Testis (tissue), 3 donors: ENCODE data around the gene SYNGR3. TPM values are rescaled to one million over a fixed set of nuclear protein-coding genes. Genes with fewer than 3 reads are reported as not detected.
"Not testable (repeated sequence)": the region's sequence is repeated elsewhere in the genome, so short reads cannot be mapped to it uniquely, and the experiment has no call there.

Source experiments
- DNase-seq: peaks from one replicate; pipeline ENCODE4 v3.0.0-alpha.2; 2019
- H3K27ac ChIP-seq, 2 donors: fragments of 200-600 bp; sonication (generic); one replicate each; pipeline ENCODE4 v1.5.1; 2019
- H3K27me3 ChIP-seq: fragments of 200-600 bp; sonication (generic); one replicate; pipeline ENCODE4 v1.5.1; 2019
- H3K36me3 ChIP-seq: fragments of 200-600 bp; sonication (generic); one replicate; pipeline ENCODE4 v1.5.1; 2017; ENCODE audit warnings: low read depth; ENCODE audit errors: missing control alignments
- H3K4me1 ChIP-seq: fragments of 200-600 bp; sonication (generic); one replicate; pipeline ENCODE4 v1.5.1; 2019
- H3K4me3 ChIP-seq, 2 donors: fragments of 200-600 bp; sonication (generic); one replicate each; pipeline ENCODE4 v1.5.1; 2017 to 2019
- H3K9me3 ChIP-seq: fragments of 200-600 bp; sonication (generic); one replicate; pipeline ENCODE4 v1.5.1; 2017
- CTCF ChIP-seq, 3 experiments: fragments of 450-650 bp in 2 of 3; fragments of 200-600 bp in 1 of 3; sonication (generic) in 1 of 3; IDR thresholded peaks; one replicate each; pipeline ENCODE4 v1.5.1; 2016 to 2019; ENCODE audit warnings: antibody characterized with exemption in 3 of 3, mild to moderate bottlenecking in 2 of 3, moderate library complexity in 1 of 3
- POLR2A ChIP-seq: fragments of 450-650 bp; IDR thresholded peaks from one replicate; pipeline ENCODE4 v1.6.1; 2017; ENCODE audit warnings: antibody characterized with exemption, mild to moderate bottlenecking, moderate library complexity
- WGBS, 2 donors: methylation state at CpG; one replicate each; pipeline ENCODE4 v1.1.5; 2018; 5-methylcytosine and 5-hydroxymethylcytosine counted together
- intact Hi-C: fragments of 100-400 bp; cut with DNase I; formaldehyde crosslinking; loops from one replicate; pipeline ENCODE4 v1.15.1; 2023; ENCODE audit warnings: low total_unique reads
- polyA plus RNA-seq: library from polyadenylated mRNA; stranded (reverse); fragments of 350-450 nt; fragmentation: Illumina TruSeq; extraction: RNeasy Lipid Tissue Mini Kit (QIAGEN cat#74804); gene quantifications from one replicate; pipeline ENCODE4 v1.2.3, GENCODE V29; 2014; ENCODE audit warnings: low read depth, low replicate concordance; ENCODE audit not compliant: insufficient read depth
- total RNA-seq, 2 donors: library from RNA; depleted of rRNA; stranded (reverse); fragments of >200 nt; gene quantifications; one replicate each; pipeline ENCODE4 v1.2.3, GENCODE V29; 2016

Gene SYNGR3
- total and polyA plus RNA-seq, 3 donors from 2014 or later: 10.0 to 33.5 (median 20.9) TPM

GRCh38 chr16:1959269-1960039, 30.3 kb upstream of the SYNGR3 start, which contains the start of gene NDUFB10:
TSS of gene NDUFB10 (plus strand) at chr16:1959538. CDS start at chr16:1959625, 87 bp downstream.
- WGBS, 2 donors: 0 to 1% methylated on average over 27 to 69 of the region's 79 CpGs
- intact Hi-C loops: no loop called here
- no peaks in the 10 kb centered on the region for H3K36me3 ChIP-seq
- peaks cover 17% of the 10 kb centered on the region for H3K4me1 ChIP-seq
- TF ChIP-seq CTCF (IDR thresholded peaks at IDR 0.05): peak; percentile 62 to 75 (median 65)
- TF ChIP-seq POLR2A: peak; percentile 51
- H3K4me3 ChIP-seq: peak within 1 kb of the TSS; percentile 81 to 89
- no peaks in the 10 kb centered on the region for H3K27me3 ChIP-seq
- peak; percentile 93 for DNase-seq
- no peaks in the 10 kb centered on the region for H3K9me3 ChIP-seq
- H3K27ac ChIP-seq: peak within 1 kb of the TSS; percentile 7 to 82

GRCh38 chr16:1960665-1961630, 28.8 kb upstream of the SYNGR3 start:
- H3K36me3 ChIP-seq: no peaks in the 10 kb centered on the region
- H3K4me3 ChIP-seq: no peak overlapping the region
- no peaks in the 10 kb centered on the region for H3K9me3 ChIP-seq
- 61 to 65% methylated on average over 20 of the region's 20 CpGs for WGBS, 2 donors
- intact Hi-C loops: no loop called here
- no peak for TF ChIP-seq CTCF (IDR thresholded peaks at IDR 0.05)
- no peak for TF ChIP-seq POLR2A
- H3K27ac ChIP-seq: no peak overlapping the region
- no peak for DNase-seq
- H3K4me1 ChIP-seq: peaks cover 23% of the 10 kb centered on the region
- H3K27me3 ChIP-seq: no peaks in the 10 kb centered on the region

- DNase-seq: no peak
- H3K27me3 ChIP-seq: no peaks in the 10 kb centered on the region
- H3K36me3 ChIP-seq: no peaks in the 10 kb centered on the region
- TF ChIP-seq POLR2A: no peak
- no peak for TF ChIP-seq CTCF (IDR thresholded peaks at IDR 0.05)
- H3K27ac ChIP-seq: no peak overlapping the region
- intact Hi-C loops: no loop called here
- H3K4me1 ChIP-seq: peaks cover 24% of the 10 kb centered on the region
- no peaks in the 10 kb centered on the region for H3K9me3 ChIP-seq
- WGBS, 2 donors: 72 to 74% methylated on average over 6 of the region's 6 CpGs
- H3K4me3 ChIP-seq: no peak overlapping the region
These were observed 28.1 kb upstream of the SYNGR3 start for GRCh38 chr16:1961651-1962067.

GRCh38 chr16:1962161-1963153, 27.3 kb upstream of the SYNGR3 start:
- H3K36me3 ChIP-seq, H3K9me3 ChIP-seq, H3K27me3 ChIP-seq, intact Hi-C loops, DNase-seq, H3K27ac ChIP-seq, H3K4me3 ChIP-seq: not testable (repeated sequence)
- H3K4me1 ChIP-seq: peaks cover 24% of the 10 kb centered on the region
- 90 to 92% methylated on average over 24 to 36 of the region's 37 CpGs for WGBS, 2 donors
